Muscle of leg (tissue), 11 donors: Measurements from ENCODE around the gene ZSWIM7. TPM values are rescaled to one million over a fixed set of nuclear protein-coding genes. Genes with fewer than 3 reads are reported as not detected.

Experiments
- DNase-seq: peaks from one replicate; pipeline ENCODE4 v3.0.0; 2013
- H3K27ac ChIP-seq: one replicate; pipeline ENCODE4 v1.5.1; 2013; ENCODE audit warnings: mild to moderate bottlenecking, low read length, control low read depth
- H3K27me3 ChIP-seq: one replicate; pipeline ENCODE4 v1.6.1; 2013; ENCODE audit warnings: low read length; ENCODE audit not compliant: control insufficient read depth, insufficient read depth
- H3K36me3 ChIP-seq: one replicate; pipeline ENCODE4 v1.6.1; 2013; ENCODE audit warnings: low read length; ENCODE audit not compliant: control insufficient read depth, insufficient read depth
- H3K4me1 ChIP-seq: one replicate; pipeline ENCODE4 v1.6.1; 2013; ENCODE audit warnings: low read length; ENCODE audit not compliant: control insufficient read depth, insufficient read depth
- H3K4me3 ChIP-seq: one replicate; pipeline ENCODE4 v1.5.1; 2013; ENCODE audit warnings: low read length, control low read depth
- H3K9me3 ChIP-seq: replicated peaks from 2 replicates; pipeline ENCODE4 v1.6.1; 2013; ENCODE audit warnings: low read depth, low read length; ENCODE audit not compliant: control insufficient read depth
- WGBS: methylation state at CpG from one replicate; pipeline ENCODE4 v1.1.5; 2013; ENCODE audit warnings: missing lambda C conversion rate; ENCODE audit not compliant: insufficient coverage; 5-methylcytosine and 5-hydroxymethylcytosine counted together
- polyA plus RNA-seq, 8 donors: library from polyadenylated mRNA; unstranded; fragments of 120-200 nt; gene quantifications; one replicate each; pipeline versions ENCODE4 v1.2.1 to v1.2.3, GENCODE V29; 2013; ENCODE audit warnings: inconsistent platforms in 1 of 8, low replicate concordance in 1 of 8; ENCODE audit not compliant: insufficient read length in 8 of 8, insufficient read depth in 1 of 8
- total RNA-seq: library from RNA; stranded (reverse); fragments of 120-200 nt; gene quantifications from one replicate; pipeline ENCODE4 v1.2.4, GENCODE V29; 2013

The ZSWIM7 gene
- total and polyA plus RNA-seq, 9 donors = 25.3 to 49.5 (median 33.2) TPM

DNA sequence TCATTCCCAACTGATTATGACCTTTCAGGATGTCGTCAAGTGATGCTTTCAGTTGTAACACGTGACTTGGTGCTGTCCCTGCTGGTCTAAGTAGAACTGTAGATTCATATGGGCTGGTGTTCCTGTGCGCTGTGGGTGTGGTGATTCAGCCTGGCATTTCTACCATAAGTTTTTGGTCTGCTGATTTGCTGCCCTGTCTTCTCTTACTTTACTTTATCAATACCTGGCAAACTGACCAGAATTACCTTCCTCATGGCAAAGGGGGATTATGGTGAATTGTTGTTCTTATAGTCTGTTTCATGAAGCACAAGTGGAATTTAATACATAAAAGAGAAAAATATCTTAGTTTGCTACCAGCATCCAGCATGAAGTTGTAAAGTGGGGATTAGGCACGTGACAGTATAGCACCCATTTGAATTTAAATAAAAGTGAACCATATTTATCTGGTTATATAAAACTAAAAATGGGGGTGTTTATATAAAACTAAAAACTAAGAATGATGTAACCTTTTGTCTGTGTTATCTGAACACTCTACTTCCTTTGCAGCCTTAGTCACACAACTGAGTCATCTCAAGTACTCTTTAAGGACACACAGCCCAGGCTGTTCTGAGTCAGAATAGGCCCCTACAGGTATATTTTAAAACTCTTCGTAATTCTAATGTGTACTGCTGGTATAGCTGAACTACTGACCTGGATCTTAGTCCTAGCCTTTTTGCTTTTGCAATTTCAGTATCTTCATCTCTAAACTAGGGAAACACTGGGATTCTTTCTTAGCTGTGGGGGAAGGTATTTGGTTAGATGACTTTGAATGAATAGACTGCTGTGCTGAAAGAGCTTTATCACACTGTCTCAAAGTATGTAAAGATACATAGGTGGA is 28.4 kb upstream of the ZSWIM7 start:
- Histone ChIP-seq H3K27me3 (no peaks in the 10 kb centered on the region), H3K4me1 (no peaks in the 10 kb centered on the region), H3K9me3 (no peaks in the 10 kb centered on the region), H3K27ac (no peak overlapping the region), H3K36me3 (peaks cover 51% of the 10 kb centered on the region), H3K4me3 (no peak overlapping the region)
- WGBS = no CpG with 5 or more reads among the region's 5 CpGs
- DNase-seq = no peak

GRCh38 chr17:16026895-16027294 is 27.4 kb upstream of the ZSWIM7 start:
- Histone ChIP-seq H3K4me3 (no peak overlapping the region), H3K27ac (no peak overlapping the region), H3K27me3 (no peaks in the 10 kb centered on the region), H3K4me1 (no peaks in the 10 kb centered on the region), H3K36me3 (peaks cover 40% of the 10 kb centered on the region), H3K9me3 (no peaks in the 10 kb centered on the region)
- 93% methylated on average over 2 of the region's 5 CpGs for WGBS
- DNase-seq = no peak

DNA sequence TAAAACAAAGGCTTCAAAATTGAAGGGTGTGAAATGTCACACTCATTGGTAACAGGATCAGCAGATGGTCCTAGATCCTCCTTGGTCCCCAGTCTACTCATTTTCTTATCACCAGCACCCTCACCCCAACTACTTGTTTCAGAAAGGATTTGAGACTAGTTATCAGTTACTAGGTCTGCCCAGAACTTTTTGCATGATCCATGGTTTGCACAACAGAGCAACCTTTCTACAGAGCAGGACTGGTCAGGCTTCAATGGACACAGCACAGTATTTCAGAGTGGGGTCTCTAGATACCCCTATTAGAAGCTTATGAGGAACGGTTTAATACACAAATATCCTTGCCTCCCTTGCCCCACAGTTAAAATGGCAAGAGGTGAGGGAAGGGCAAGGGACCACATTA is 25.7 kb upstream of the ZSWIM7 start:
- no CpG with 5 or more reads among the region's 1 CpG for WGBS
- peaks cover 41% of the 10 kb centered on the region for H3K36me3 ChIP-seq
- no peak overlapping the region for H3K4me3 ChIP-seq
- H3K4me1 ChIP-seq = no peaks in the 10 kb centered on the region
- H3K27ac ChIP-seq = no peak overlapping the region
- DNase-seq = no peak
- no peaks in the 10 kb centered on the region for H3K9me3 ChIP-seq
- no peaks in the 10 kb centered on the region for H3K27me3 ChIP-seq

DNA sequence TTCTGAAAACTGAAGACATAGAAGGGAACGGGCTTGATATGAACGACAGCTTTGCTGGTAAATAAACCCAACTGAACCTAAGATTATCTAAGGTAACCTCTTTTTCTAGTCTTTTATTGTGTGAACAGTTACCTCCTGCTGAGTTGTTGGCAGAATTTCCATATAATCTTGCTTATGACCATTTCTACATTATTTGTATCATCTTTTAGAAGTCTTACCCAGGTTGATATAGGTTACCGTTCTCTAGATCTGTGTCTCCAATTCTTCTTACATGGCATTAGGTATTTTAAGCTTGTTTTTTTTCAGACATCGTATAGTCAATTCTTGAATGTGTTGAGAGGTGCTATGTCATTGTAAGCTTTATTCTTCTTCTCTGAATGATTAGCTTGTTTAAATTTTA is 24.4 kb upstream of the ZSWIM7 start:
- Histone ChIP-seq H3K27me3 (no peaks in the 10 kb centered on the region), H3K4me1 (no peaks in the 10 kb centered on the region), H3K9me3 (no peaks in the 10 kb centered on the region), H3K27ac (no peak overlapping the region), H3K4me3 (no peak overlapping the region), H3K36me3 (peaks cover 45% of the 10 kb centered on the region)
- no CpG with 5 or more reads among the region's 4 CpGs for WGBS
- no peak for DNase-seq

DNA sequence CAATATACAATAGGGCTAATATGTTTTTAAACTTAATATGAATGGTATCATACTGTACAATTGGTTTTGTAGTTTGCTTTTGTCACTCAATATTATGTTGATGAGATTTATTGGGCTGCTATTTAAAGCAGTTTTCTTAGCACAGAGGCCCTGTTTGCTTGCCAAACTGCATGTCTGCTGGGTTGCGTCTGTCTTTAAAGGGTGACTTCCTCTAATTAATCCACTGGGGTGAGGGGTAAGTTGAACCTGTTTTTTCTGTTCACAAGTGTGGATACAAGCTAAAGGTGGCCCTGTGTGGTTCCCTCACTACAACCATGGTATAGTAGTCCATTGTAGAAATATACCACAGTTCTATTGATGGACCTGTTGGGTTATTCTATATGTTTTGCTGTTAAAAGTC is 19.8 kb upstream of the ZSWIM7 start:
- peaks cover 16% of the 10 kb centered on the region for H3K36me3 ChIP-seq
- H3K9me3 ChIP-seq = no peaks in the 10 kb centered on the region
- H3K27ac ChIP-seq = no peak overlapping the region
- no peaks in the 10 kb centered on the region for H3K4me1 ChIP-seq
- DNase-seq = no peak
- no peak overlapping the region for H3K4me3 ChIP-seq
- no peaks in the 10 kb centered on the region for H3K27me3 ChIP-seq
- WGBS = no CpG with 5 or more reads among the region's 1 CpG

GRCh38 chr17:16013943-16014407 is 14.5 kb upstream of the ZSWIM7 start:
- Histone ChIP-seq H3K36me3 (peaks cover 19% of the 10 kb centered on the region), H3K4me3 (no peak overlapping the region), H3K27ac (no peak overlapping the region), H3K9me3 (no peaks in the 10 kb centered on the region), H3K27me3 (no peaks in the 10 kb centered on the region), H3K4me1 (no peaks in the 10 kb centered on the region)
- DNase-seq = peak; percentile 23
- WGBS = no CpG with 5 or more reads among the region's 3 CpGs

DNA sequence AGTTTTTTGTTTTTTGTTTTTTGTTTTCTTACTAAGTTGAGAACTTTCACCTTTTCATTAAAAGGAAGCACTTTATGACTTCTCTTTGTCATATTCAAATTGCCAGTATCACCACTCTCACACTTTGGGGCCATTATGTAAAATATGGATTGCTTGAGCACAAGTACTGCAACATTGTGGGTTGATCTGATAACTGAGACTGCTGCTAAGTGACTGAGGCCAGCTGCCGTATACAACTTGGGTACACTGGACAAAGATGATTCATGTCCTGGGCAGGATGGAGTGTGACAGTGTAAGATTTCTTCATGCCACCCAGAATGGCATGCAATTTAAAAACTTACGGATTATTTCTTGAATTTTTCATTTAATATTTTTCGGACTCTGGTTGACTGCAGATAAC is 7.9 kb upstream of the ZSWIM7 start:
- H3K27me3 ChIP-seq = no peaks in the 10 kb centered on the region
- DNase-seq = no peak
- H3K36me3 ChIP-seq = peaks cover 61% of the 10 kb centered on the region
- H3K4me3 ChIP-seq = no peak overlapping the region
- H3K9me3 ChIP-seq = no peaks in the 10 kb centered on the region
- no peaks in the 10 kb centered on the region for H3K4me1 ChIP-seq
- no peak overlapping the region for H3K27ac ChIP-seq
- 64% methylated on average over 1 of the region's 3 CpGs for WGBS

GRCh38 chr17:16005636-16006035 is 6.1 kb upstream of the ZSWIM7 start:
- no peak overlapping the region for H3K27ac ChIP-seq
- 75% methylated on average over 1 of the region's 1 CpG for WGBS
- peaks cover 8% of the 10 kb centered on the region for H3K4me1 ChIP-seq
- no peak for DNase-seq
- H3K4me3 ChIP-seq = no peak overlapping the region
- no peaks in the 10 kb centered on the region for H3K9me3 ChIP-seq
- no peaks in the 10 kb centered on the region for H3K27me3 ChIP-seq
- H3K36me3 ChIP-seq = peaks cover 65% of the 10 kb centered on the region

- no peaks in the 10 kb centered on the region for H3K27me3 ChIP-seq
- no peak overlapping the region for H3K4me3 ChIP-seq
- H3K9me3 ChIP-seq = no peaks in the 10 kb centered on the region
- H3K36me3 ChIP-seq = peaks cover 65% of the 10 kb centered on the region
- peaks cover 9% of the 10 kb centered on the region for H3K4me1 ChIP-seq
- peak; percentile 12 for DNase-seq
- no CpG with 5 or more reads among the region's 1 CpG for WGBS
- H3K27ac ChIP-seq = no peak overlapping the region
These were observed 4.3 kb upstream of the ZSWIM7 start for GRCh38 chr17:16003841-16004240.

DNA sequence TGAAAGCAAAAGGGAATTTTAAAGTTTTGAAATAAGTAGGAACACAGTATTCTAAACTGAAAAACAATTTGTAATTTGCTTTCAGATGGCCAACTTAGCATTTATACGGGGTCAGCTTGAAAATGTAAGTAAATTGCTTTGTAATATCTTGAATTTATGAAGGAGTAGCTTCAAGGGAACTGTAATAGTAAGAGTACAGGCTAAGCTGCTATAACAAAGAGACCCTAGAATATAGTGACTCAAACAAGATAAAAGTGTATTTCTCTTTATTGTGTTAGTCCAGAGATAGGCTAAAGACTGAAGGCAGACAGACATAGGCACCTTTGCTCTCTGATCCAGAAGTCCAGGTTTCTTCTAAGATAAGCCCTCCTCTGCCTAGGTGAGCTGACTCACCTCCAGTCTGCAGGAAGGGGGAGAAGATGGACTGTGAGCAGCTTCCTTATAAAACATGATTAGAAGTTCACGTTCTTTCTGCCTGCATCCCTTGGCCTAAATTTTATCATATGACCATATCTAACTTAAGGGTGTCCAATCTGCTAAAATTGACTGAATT is 3.3 kb upstream of the ZSWIM7 start:
- H3K4me3 ChIP-seq = no peak overlapping the region
- peaks cover 9% of the 10 kb centered on the region for H3K4me1 ChIP-seq
- H3K36me3 ChIP-seq = peaks cover 59% of the 10 kb centered on the region
- H3K27me3 ChIP-seq = no peaks in the 10 kb centered on the region
- WGBS = no CpG with 5 or more reads among the region's 2 CpGs
- no peak overlapping the region for H3K27ac ChIP-seq
- no peak for DNase-seq
- no peaks in the 10 kb centered on the region for H3K9me3 ChIP-seq
